Thyroid gland (tissue), 4 donors: ENCODE data around the gene HTRA3. TPM values are rescaled to one million over a fixed set of nuclear protein-coding genes. Genes with fewer than 3 reads are reported as not detected.

Experiments
- DNase-seq, 2 donors: peaks; one replicate each; pipeline ENCODE4 v3.0.0-alpha.2; 2019
- H3K27ac ChIP-seq, 3 donors: fragments of 200-600 bp; sonication (generic); 1 replicate in 2 of 3; 2 replicates in 1 of 3; pipeline ENCODE4 v1.5.1; 2016 to 2019; ENCODE audit warnings: mild to moderate bottlenecking in 1 of 3, moderate library complexity in 1 of 3
- H3K27me3 ChIP-seq: fragments of 200-600 bp; sonication (generic); one replicate; pipeline ENCODE4 v1.5.1; 2019
- H3K36me3 ChIP-seq, 2 donors: fragments of 200-600 bp; sonication (generic); one replicate each; pipeline ENCODE4 v1.5.1; 2016 to 2019
- H3K4me1 ChIP-seq, 2 donors: fragments of 200-600 bp; sonication (generic); one replicate each; pipeline ENCODE4 v1.5.1; 2017 to 2019
- H3K4me3 ChIP-seq, 3 donors: fragments of 200-600 bp; sonication (generic); replicated peaks in 1 of 3; 1 replicate in 2 of 3; 2 replicates in 1 of 3; pipeline ENCODE4 v1.5.1; 2016; ENCODE audit warnings: mild to moderate bottlenecking in 1 of 3
- H3K9me3 ChIP-seq: fragments of 200-600 bp; sonication (generic); one replicate; pipeline ENCODE4 v1.5.1; 2017
- CTCF ChIP-seq, 6 experiments: fragments of 200-600 bp in 3 of 6; fragments of 450-650 bp in 3 of 6; sonication (generic) in 3 of 6; IDR thresholded peaks; one replicate each; pipeline ENCODE4 v1.5.1; 2016 to 2019; ENCODE audit warnings: antibody characterized with exemption in 6 of 6, mild to moderate bottlenecking in 2 of 6, inconsistent platforms in 1 of 6, moderate library complexity in 1 of 6
- POLR2A ChIP-seq, 2 donors: fragments of 450-650 bp; IDR thresholded peaks; one replicate each; pipeline ENCODE4 v1.6.1; 2017; ENCODE audit warnings: antibody characterized with exemption in 2 of 2, mild to moderate bottlenecking in 2 of 2, moderate library complexity in 1 of 2
- WGBS, 2 donors: methylation state at CpG; one replicate each; pipeline ENCODE4 v1.1.5; 2017; 5-methylcytosine and 5-hydroxymethylcytosine counted together
- intact Hi-C: fragments of 100-400 bp; cut with DNase I; formaldehyde crosslinking; loops from one replicate; pipeline ENCODE4 v1.15.1; 2023
- total RNA-seq, 4 donors: library from RNA; depleted of rRNA; stranded (reverse); fragments of >200 nt; gene quantifications; one replicate each; pipeline ENCODE4 v1.2.3, GENCODE V29; 2016

HTRA3 gene
- total RNA-seq, 4 donors from 2014 or later, result 6.9 to 38.3 (median 14.0) TPM

GRCh38 chr4:8252301-8253173 lies 17.0 kb upstream of the HTRA3 start:
- Histone ChIP-seq H3K27me3 (no peaks in the 10 kb centered on the region), H3K4me3 (no peak overlapping the region), H3K4me1 (peaks cover 0 to 4% of the 10 kb centered on the region in 2 donors), H3K27ac (no peak overlapping the region), H3K9me3 (no peaks in the 10 kb centered on the region), H3K36me3 (no peaks in the 10 kb centered on the region)
- DNase-seq, result no peak
- intact Hi-C loops, result no loop called here
- TF ChIP-seq CTCF (IDR thresholded peaks at IDR 0.05) (no peak), POLR2A (IDR thresholded peaks at IDR 0.05) (no peak)
- 85 to 88% methylated on average over 22 to 23 of the region's 23 CpGs for WGBS, 2 donors

- Histone ChIP-seq H3K27ac (no peak overlapping the region), H3K27me3 (no peaks in the 10 kb centered on the region), H3K4me3 (no peak overlapping the region), H3K9me3 (no peaks in the 10 kb centered on the region), H3K36me3 (no peaks in the 10 kb centered on the region), H3K4me1 (no peaks in the 10 kb centered on the region)
- no peak for DNase-seq
- intact Hi-C loops, result no loop called here
- TF ChIP-seq CTCF (IDR thresholded peaks at IDR 0.05), result no peak
- no peak for TF ChIP-seq POLR2A (IDR thresholded peaks at IDR 0.05)
- 87 to 94% methylated on average over 6 of the region's 6 CpGs for WGBS, 2 donors
Observed at GRCh38 chr4:8254076-8254475, 15.5 kb upstream of the HTRA3 start.

GRCh38 chr4:8255698-8256441 lies 13.7 kb upstream of the HTRA3 start:
- peaks cover 3 to 11% of the 10 kb centered on the region in 2 donors for H3K4me1 ChIP-seq
- no peak for DNase-seq
- WGBS, 2 donors, result 69 to 79% methylated on average over 10 to 14 of the region's 14 CpGs
- TF ChIP-seq POLR2A (IDR thresholded peaks at IDR 0.05) (no peak), CTCF (IDR thresholded peaks at IDR 0.05) (no peak)
- no peaks in the 10 kb centered on the region for H3K9me3 ChIP-seq
- H3K27ac ChIP-seq, result no peak overlapping the region
- no peaks in the 10 kb centered on the region for H3K36me3 ChIP-seq
- intact Hi-C loops, result no loop called here
- H3K4me3 ChIP-seq, result no peak overlapping the region
- H3K27me3 ChIP-seq, result no peaks in the 10 kb centered on the region

- intact Hi-C loops, result no loop called here
- no peak for DNase-seq
- 64 to 84% methylated on average over 4 of the region's 4 CpGs for WGBS, 2 donors
- TF ChIP-seq POLR2A (IDR thresholded peaks at IDR 0.05) (no peak), CTCF (IDR thresholded peaks at IDR 0.05) (no peak)
- Histone ChIP-seq H3K27me3 (no peaks in the 10 kb centered on the region), H3K36me3 (no peaks in the 10 kb centered on the region), H3K4me3 (no peak overlapping the region), H3K4me1 (peaks cover 3 to 15% of the 10 kb centered on the region in 2 donors), H3K27ac (no peak overlapping the region), H3K9me3 (no peaks in the 10 kb centered on the region)
Observed at GRCh38 chr4:8257854-8258253, 11.7 kb upstream of the HTRA3 start.
